B cell (primary cell): ENCODE results near the gene SEZ6L2. TPM values are rescaled to one million over a fixed set of nuclear protein-coding genes. Genes with fewer than 3 reads are reported as not detected.
"Not testable (repeated sequence)": the region's sequence is repeated elsewhere in the genome, so short reads cannot be mapped to it uniquely, and the experiment has no call there.

Experiments
- ATAC-seq: fragments of 200-7000 bp; cut with Tn5 transposase; one replicate; pipeline ENCODE4 v1.10.0; 2021; ENCODE audit warnings: low read depth, mild to moderate bottlenecking, moderate number of reproducible peaks, moderate library complexity
- CTCF ChIA-PET: fragments of 350-600 bp; sonication (Branson Sonifier 250); formaldehyde crosslinking; loops from one replicate; lab custom pipeline; 2021; ENCODE audit warnings: antibody characterized with exemption, inconsistent platforms; lab: Charles Lee
- POLR2A ChIA-PET: fragments of 350-600 bp; sonication (Branson Sonifier 250); formaldehyde crosslinking; loops from one replicate; lab custom pipeline; 2021; ENCODE audit warnings: antibody characterized with exemption; lab: Charles Lee
- DNase-seq: peaks from one replicate; pipeline ENCODE4 v3.0.0; 2013
- H2AFZ ChIP-seq: 2 replicates; pipeline ENCODE4 v1.6.1; 2012; ENCODE audit warnings: mild to moderate bottlenecking, low read depth, low read length; ENCODE audit not compliant: insufficient read depth, poor library complexity, severe bottlenecking
- H3K27ac ChIP-seq, 2 donors: 1 replicate in 1 of 2; 2 replicates in 1 of 2; pipeline ENCODE4 v1.5.1; 2012 to 2013; ENCODE audit warnings: low read length in 2 of 2, mild to moderate bottlenecking in 2 of 2, moderate library complexity in 1 of 2
- H3K27me3 ChIP-seq, 4 experiments: fragments of 200-600 bp in 1 of 4; sonication (generic) in 1 of 4; replicated peaks in 1 of 4; 1 replicate in 2 of 4; 2 replicates in 2 of 4; pipeline versions ENCODE4 v1.6.1 to v1.7.0; 2013 to 2016; ENCODE audit warnings: low read length in 3 of 4, mild to moderate bottlenecking in 2 of 4, mixed read lengths in 1 of 4, moderate library complexity in 1 of 4; ENCODE audit not compliant: insufficient read depth in 4 of 4, control insufficient read depth in 3 of 4; ENCODE audit errors: control extremely low read depth in 1 of 4
- H3K36me3 ChIP-seq, 2 experiments: replicated peaks in 1 of 2; 1 replicate in 1 of 2; 2 replicates in 1 of 2; pipeline versions ENCODE4 v1.6.1 to v1.7.1; 2013; ENCODE audit warnings: low read length in 1 of 2; ENCODE audit not compliant: insufficient read depth in 2 of 2, control insufficient read depth in 1 of 2; ENCODE audit errors: control extremely low read depth in 1 of 2, extremely low read depth in 1 of 2
- H3K4me1 ChIP-seq, 2 donors: fragments of 200-600 bp in 1 of 2; sonication (generic) in 1 of 2; 1 replicate in 1 of 2; 2 replicates in 1 of 2; pipeline versions ENCODE4 v1.5.1 to v1.6.1; 2013 to 2017; ENCODE audit warnings: low read length in 2 of 2; ENCODE audit not compliant: control insufficient read depth in 2 of 2, insufficient read depth in 2 of 2
- H3K4me2 ChIP-seq: replicated peaks from 2 replicates; pipeline ENCODE3; 2012; ENCODE audit warnings: mild to moderate bottlenecking, low read depth, low read length; ENCODE audit not compliant: poor library complexity, severe bottlenecking
- H3K4me3 ChIP-seq, 5 experiments: fragments of 200-600 bp in 1 of 5; sonication (generic) in 1 of 5; 1 replicate in 3 of 5; 2 replicates in 2 of 5; pipeline versions ENCODE4 v1.5.1 to v1.7.0; 2011 to 2016; ENCODE audit warnings: low read length in 4 of 5, mild to moderate bottlenecking in 4 of 5, low read depth in 2 of 5, control low read depth in 1 of 5, moderate library complexity in 1 of 5; ENCODE audit not compliant: insufficient read depth in 1 of 5; ENCODE audit errors: control extremely low read depth in 1 of 5, extremely low read depth in 1 of 5
- H3K79me2 ChIP-seq: fragments of 200-600 bp; sonication (generic); one replicate; pipeline ENCODE4 v1.6.0; 2016; ENCODE audit warnings: low read length; ENCODE audit not compliant: control insufficient read depth, insufficient read depth
- H3K9ac ChIP-seq: fragments of 200-600 bp; sonication (generic); 2 replicates; pipeline ENCODE4 v1.6.1; 2017; ENCODE audit warnings: mild to moderate bottlenecking, low read length, moderate library complexity
- H3K9me3 ChIP-seq, 3 donors: one replicate each; pipeline versions ENCODE4 v1.6.1 to v1.7.1; 2013; ENCODE audit warnings: low read length in 2 of 3; ENCODE audit not compliant: control insufficient read depth in 2 of 3, insufficient read depth in 1 of 3; ENCODE audit errors: control extremely low read depth in 1 of 3
- H4K20me1 ChIP-seq: 2 replicates; pipeline ENCODE4 v1.6.0; 2012; ENCODE audit warnings: mild to moderate bottlenecking, low read length; ENCODE audit not compliant: insufficient read depth, control insufficient read depth, poor library complexity, severe bottlenecking
- H3K27ac Mint-ChIP-seq: one replicate; pipeline ENCODE4 v1.8.0; 2021; ENCODE audit warnings: mixed read lengths
- H3K27me3 Mint-ChIP-seq: one replicate; pipeline ENCODE4 v1.8.0; 2021; ENCODE audit warnings: mixed read lengths
- H3K4me1 Mint-ChIP-seq: one replicate; pipeline ENCODE4 v1.8.0; 2021; ENCODE audit warnings: mixed read lengths
- H3K4me3 Mint-ChIP-seq: one replicate; pipeline ENCODE4 v1.8.0; 2021; ENCODE audit warnings: mixed read lengths
- H3K9me3 Mint-ChIP-seq: one replicate; pipeline ENCODE4 v1.8.0; 2022; ENCODE audit warnings: mixed read lengths; ENCODE audit not compliant: insufficient read depth
- CTCF ChIP-seq: fragments of 200-600 bp; IDR thresholded peaks from one replicate; pipeline ENCODE4 v1.8.0; 2022; ENCODE audit warnings: antibody characterized with exemption, mild to moderate bottlenecking
- EZH2 ChIP-seq: IDR thresholded peaks from 2 replicates; pipeline ENCODE4 v1.6.1; 2012; ENCODE audit warnings: borderline replicate concordance, low read depth, mild to moderate bottlenecking, moderate library complexity, low read length; ENCODE audit not compliant: insufficient read depth, poor library complexity, severe bottlenecking
- WGBS: methylation state at CpG from one replicate; pipeline ENCODE4 v1.1.5; 2013; ENCODE audit warnings: missing lambda C conversion rate; ENCODE audit not compliant: insufficient coverage; 5-methylcytosine and 5-hydroxymethylcytosine counted together
- intact Hi-C: fragments of 100-400 bp; cut with micrococcal nuclease; formaldehyde crosslinking; loops from one replicate; pipeline ENCODE4 v1.10.0; 2022
- polyA plus RNA-seq: library from polyadenylated mRNA; depleted of rRNA; stranded (reverse); fragments of >200 nt; gene quantifications from 2 replicates; pipeline ENCODE4 v1.2.3, GENCODE V29; 2012
- total RNA-seq, 2 donors: library from RNA; stranded (reverse); fragments of 120-200 nt in 1 of 2; gene quantifications; 1 replicate in 1 of 2; 2 replicates in 1 of 2; pipeline versions ENCODE4 v1.2.3 to v1.2.4, GENCODE V29; 2013 to 2022

Gene SEZ6L2
- total and polyA plus RNA-seq, 2 donors (not counting 1 experiment from before 2014, with no cell fraction given): 0.10 TPM; not detected in 1

GRCh38 chr16:29940656-29941055 is 41.3 kb upstream of the SEZ6L2 start:
- CTCF ChIA-PET: interaction anchor here (0.6 kb wide), 1 partner anchor 280 kb away, joined by 3 read pairs; no protein-coding TSS in a partner anchor
- H3K4me1 Mint-ChIP-seq: no peaks in the 10 kb centered on the region
- Histone ChIP-seq H3K27ac (no peak overlapping the region), H3K4me1 (no peaks in the 10 kb centered on the region), H3K27me3 (peaks cover 0 to 21% (median 6%) of the 10 kb centered on the region in 4 experiments), H3K79me2 (no peaks in the 10 kb centered on the region), H2AFZ (no peak overlapping the region), H3K4me2 (no peak overlapping the region), H3K9me3 (peaks cover 0 to 4% (median 4%) of the 10 kb centered on the region in 3 donors), H3K9ac (no peak overlapping the region), H3K4me3 (no peak overlapping the region), H3K36me3 (no peaks in the 10 kb centered on the region), H4K20me1 (no peaks in the 10 kb centered on the region)
- H3K27me3 Mint-ChIP-seq: peaks cover 21% of the 10 kb centered on the region
- no peak overlapping the region for H3K4me3 Mint-ChIP-seq
- no peak for DNase-seq
- POLR2A ChIA-PET: no interaction called here
- TF ChIP-seq CTCF: no peak
- no peak for TF ChIP-seq EZH2
- peaks cover 3% of the 10 kb centered on the region for H3K9me3 Mint-ChIP-seq
- intact Hi-C loops: no loop called here
- no peak for ATAC-seq
- 98% methylated on average over 4 of the region's 4 CpGs for WGBS
- no peak overlapping the region for H3K27ac Mint-ChIP-seq

- H3K9me3 Mint-ChIP-seq, H3K27ac ChIP-seq, H4K20me1 ChIP-seq, POLR2A ChIA-PET, H3K4me1 Mint-ChIP-seq, H2AFZ ChIP-seq, intact Hi-C loops, DNase-seq, H3K4me2 ChIP-seq, H3K36me3 ChIP-seq, ATAC-seq, H3K4me1 ChIP-seq, H3K9ac ChIP-seq, H3K4me3 ChIP-seq, H3K4me3 Mint-ChIP-seq, H3K27me3 ChIP-seq, H3K27ac Mint-ChIP-seq, H3K9me3 ChIP-seq, H3K79me2 ChIP-seq, CTCF ChIA-PET: not testable (repeated sequence)
- no CpG with 5 or more reads among the region's 2 CpGs for WGBS
- H3K27me3 Mint-ChIP-seq: peaks cover 17% of the 10 kb centered on the region
Measured at GRCh38 chr16:29931750-29932149, 32.4 kb upstream of the SEZ6L2 start.
